GM21825 (cell line): ENCODE data around the gene BLTP2.
"Not testable (repeated sequence)": the region's sequence is repeated elsewhere in the genome, so short reads cannot be mapped to it uniquely, and the experiment has no call there.

Source experiments
- ATAC-seq: cut with Tn5 transposase; IDR thresholded peaks from one replicate; pipeline ENCODE4 v1.9.1; 2021; ENCODE audit warnings: mild to moderate bottlenecking, moderate library complexity; ENCODE audit not compliant: unreplicated experiment

BLTP2 gene

GRCh38 chr17:28648698-28649097, 3.7 kb upstream of the BLTP2 start:
- no peak for ATAC-seq

- ATAC-seq = no peak
These were observed 1.2 kb upstream of the BLTP2 start for GRCh38 chr17:28646039-28646754.

GRCh38 chr17:28645576-28645939, 600 bp upstream of the BLTP2 start:
- ATAC-seq = no peak

GRCh38 chr17:28643983-28644786, 773 bp downstream of the BLTP2 start:
- ATAC-seq = peak; percentile 3

GRCh38 chr17:28641579-28641978, 3.4 kb downstream of the BLTP2 start:
- no peak for ATAC-seq

- ATAC-seq = no peak
These were observed 9.5 kb downstream of the BLTP2 start for GRCh38 chr17:28635506-28635905.

GRCh38 chr17:28634206-28634865, 10.6 kb downstream of the BLTP2 start:
- ATAC-seq = no peak

- no peak for ATAC-seq
These were observed 18.1 kb downstream of the BLTP2 start for GRCh38 chr17:28626818-28627217.

GRCh38 chr17:28624148-28624547, 20.8 kb downstream of the BLTP2 start:
- ATAC-seq = no peak

- ATAC-seq = no peak
These were observed 21.3 kb downstream of the BLTP2 start for GRCh38 chr17:28623696-28624095.

- no peak for ATAC-seq
These were observed 22.8 kb downstream of the BLTP2 start for GRCh38 chr17:28622186-28622585.

- no peak for ATAC-seq
These were observed 24.9 kb downstream of the BLTP2 start for GRCh38 chr17:28620010-28620409.

- ATAC-seq = no peak
These were observed 26.5 kb downstream of the BLTP2 start for GRCh38 chr17:28618464-28618863.

GRCh38 chr17:28616281-28616680, 28.7 kb downstream of the BLTP2 start:
- ATAC-seq = no peak

- no peak for ATAC-seq
These were observed 29.6 kb downstream of the BLTP2 start for GRCh38 chr17:28615260-28615940.

GRCh38 chr17:28613931-28614381, 31.0 kb downstream of the BLTP2 start, which contains the start of gene RSKR:
TSS of gene RSKR (minus strand) at chr17:28614185. CDS start at chr17:28614161, 24 bp downstream.
- no peak for ATAC-seq

GRCh38 chr17:28612936-28613872, 31.8 kb downstream of the BLTP2 start:
- no peak for ATAC-seq

- ATAC-seq = no peak
These were observed 32.4 kb downstream of the BLTP2 start for GRCh38 chr17:28612531-28612930.

- no peak for ATAC-seq
These were observed 34.6 kb downstream of the BLTP2 start for GRCh38 chr17:28610376-28610775.

- ATAC-seq = not testable (repeated sequence)
These were observed 40.9 kb downstream of the BLTP2 start for GRCh38 chr17:28604031-28604430.
